GM19395 (cell line): ENCODE data around the gene CCDC74B.
"Not testable (repeated sequence)": the region's sequence is repeated elsewhere in the genome, so short reads cannot be mapped to it uniquely, and the experiment has no call there.

Experiments
- ATAC-seq: cut with Tn5 transposase; IDR thresholded peaks from one replicate; pipeline ENCODE4 v1.9.1; 2021; ENCODE audit warnings: mild to moderate bottlenecking, moderate library complexity; ENCODE audit not compliant: unreplicated experiment

CCDC74B gene

DNA sequence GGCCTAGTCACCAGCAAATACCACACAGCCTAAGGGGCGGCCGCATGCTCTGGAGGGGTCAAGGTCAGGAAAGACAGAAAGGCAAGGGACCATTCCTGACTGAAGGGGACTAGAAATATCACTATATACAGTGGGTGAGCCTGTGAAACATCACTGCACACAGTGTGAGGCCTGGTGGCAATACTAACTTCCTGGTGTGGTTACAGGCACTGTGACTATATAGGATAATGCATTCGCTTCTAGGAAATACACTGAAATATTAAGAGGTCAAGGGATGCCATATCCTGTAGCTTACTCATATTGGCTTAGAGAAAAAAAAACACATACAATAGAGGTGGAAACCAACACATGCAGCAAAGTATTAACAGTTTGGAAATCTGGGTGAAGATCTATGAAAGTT is 24.3 kb upstream of the CCDC74B start:
- not testable (repeated sequence) for ATAC-seq

GRCh38 chr2:130166611-130167010 is 21.7 kb upstream of the CCDC74B start:
- not testable (repeated sequence) for ATAC-seq

DNA sequence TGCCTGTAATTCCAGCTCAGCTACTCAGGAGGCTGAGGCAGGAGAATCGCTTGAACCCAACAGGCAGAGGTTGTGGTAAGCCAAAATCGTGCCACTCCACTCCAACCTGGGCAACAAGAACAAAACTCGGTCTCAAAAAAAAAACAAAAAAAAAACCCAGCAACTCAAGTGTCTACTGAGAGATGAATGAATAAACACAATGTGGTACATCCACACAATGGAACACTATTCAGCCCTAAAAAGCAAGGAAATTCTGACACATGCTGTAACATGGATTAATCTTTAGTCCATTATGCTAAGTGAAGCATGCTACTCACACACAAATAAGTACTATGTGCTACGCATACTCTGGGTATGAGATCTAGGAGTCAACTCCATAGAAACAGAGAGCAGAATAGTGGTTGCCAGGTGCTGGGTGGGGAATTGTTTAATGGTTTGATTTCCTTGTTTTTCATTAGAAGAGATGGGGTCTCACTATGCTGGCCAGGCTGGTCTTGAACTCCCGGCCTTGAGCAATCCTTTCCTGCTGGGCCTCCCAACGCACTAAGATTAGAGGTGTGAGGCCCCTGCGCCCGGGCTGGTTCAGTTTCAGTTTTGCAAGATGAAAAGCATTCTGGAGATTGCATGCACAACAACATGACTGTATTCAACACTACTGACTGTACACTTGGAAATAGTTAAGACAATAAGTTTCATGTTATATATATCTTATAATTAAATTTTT is 20.5 kb upstream of the CCDC74B start:
- no peak for ATAC-seq

DNA sequence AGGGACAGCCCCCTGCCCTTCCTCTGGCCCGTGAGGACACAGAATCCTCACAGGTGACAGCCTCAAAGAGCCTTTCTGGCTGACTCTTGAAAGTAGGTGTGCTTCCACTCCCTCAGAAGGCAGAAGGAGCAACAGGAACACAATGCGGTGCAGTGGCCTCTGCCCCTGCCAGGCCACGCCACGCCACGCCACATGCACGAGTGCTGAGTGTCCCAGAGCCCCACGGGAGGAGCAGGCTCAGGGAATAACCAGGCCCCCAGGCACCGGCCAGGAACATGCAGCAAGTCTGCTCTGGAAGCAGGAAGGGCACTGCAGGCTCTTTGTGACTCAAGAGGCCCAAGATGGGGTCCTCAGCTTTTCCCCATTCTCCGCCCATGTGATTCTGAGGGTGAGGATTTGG is 18.1 kb upstream of the CCDC74B start:
- ATAC-seq = no peak

DNA sequence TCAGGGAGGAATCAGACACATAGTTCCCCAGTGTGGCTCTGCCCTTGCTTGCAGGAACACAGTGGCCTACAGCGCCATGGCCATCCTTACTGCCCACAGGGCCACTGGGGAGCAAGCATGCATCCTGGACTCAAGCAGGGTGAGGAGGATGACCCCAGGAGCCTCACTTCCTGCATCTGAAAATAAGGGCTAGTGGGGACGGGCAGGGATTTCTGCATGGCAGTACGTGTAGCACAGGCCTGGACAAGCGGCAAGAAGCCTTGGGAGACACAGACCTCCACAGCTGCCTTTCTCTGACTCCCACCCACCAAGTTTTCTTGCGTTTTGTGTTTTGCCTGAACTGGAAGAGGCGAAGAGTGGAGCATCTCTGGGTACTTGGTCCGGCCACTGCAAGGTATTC is 17.6 kb upstream of the CCDC74B start:
- ATAC-seq = not testable (repeated sequence)

DNA sequence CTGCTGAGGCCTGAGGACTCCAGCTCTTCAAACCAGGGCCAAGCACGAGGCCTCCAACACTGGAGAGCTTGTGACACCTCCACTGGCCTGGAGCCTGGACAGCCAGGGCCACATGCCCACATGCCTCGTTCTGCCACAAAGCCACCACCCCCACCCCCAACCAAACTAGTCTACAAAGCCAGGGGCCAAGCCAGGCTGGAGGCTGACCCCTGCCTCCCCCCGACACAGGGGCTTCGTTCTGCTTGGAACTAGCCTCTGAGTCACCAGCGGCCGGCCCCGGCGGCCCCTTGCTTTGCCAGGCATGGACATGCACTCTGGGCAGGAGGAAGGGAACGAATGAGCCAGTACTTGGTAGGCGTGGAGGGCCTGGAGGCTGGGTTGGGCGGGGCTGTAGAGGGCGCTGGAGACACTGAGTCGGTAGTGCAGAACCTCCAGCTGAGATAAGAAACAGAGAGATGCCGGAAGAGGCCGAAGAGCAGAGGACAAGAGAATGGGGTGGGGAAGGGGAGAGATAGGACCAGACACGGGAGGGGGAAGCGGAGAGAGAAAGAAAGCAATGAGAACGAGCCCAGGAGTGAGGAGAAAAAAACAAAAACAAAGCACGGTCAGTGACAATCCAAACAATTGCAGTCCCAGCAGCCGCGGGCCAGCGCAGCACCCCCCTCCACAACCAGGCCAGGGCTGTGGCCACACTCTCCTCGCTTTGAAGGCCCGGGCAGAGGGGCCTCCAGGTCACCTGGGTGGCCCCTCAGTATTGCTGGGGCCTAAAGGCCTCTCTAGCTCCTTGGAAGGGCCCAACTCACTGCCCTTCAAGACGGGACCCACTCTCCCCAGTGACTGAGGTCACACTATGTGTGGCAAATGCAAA is 16.2 kb upstream of the CCDC74B start:
- not testable (repeated sequence) for ATAC-seq

DNA sequence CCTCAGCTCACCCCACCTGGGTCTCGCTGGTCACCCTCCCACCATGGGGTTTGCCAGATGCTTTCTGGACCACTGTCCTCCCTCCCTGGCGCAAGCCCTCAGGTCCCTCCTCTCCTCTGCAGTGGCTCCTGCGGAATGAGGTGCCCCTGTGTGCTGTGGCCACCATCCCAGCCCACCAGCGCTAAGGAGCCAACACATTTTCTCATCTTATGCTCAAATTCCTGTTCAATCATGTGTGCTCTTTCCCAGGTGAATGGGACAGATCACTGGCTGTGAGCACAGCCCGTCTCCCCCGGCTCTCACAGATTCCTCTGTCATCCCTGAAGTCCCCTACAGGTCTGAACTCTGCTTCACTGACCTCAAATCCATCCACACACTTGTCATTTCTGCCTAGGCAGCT is 15.2 kb upstream of the CCDC74B start:
- ATAC-seq = no peak

GRCh38 chr2:130159376-130159775 is 14.5 kb upstream of the CCDC74B start:
- not testable (repeated sequence) for ATAC-seq

- ATAC-seq = no peak
Observed at GRCh38 chr2:130158631-130159030, 13.7 kb upstream of the CCDC74B start.

- peak; percentile 89 for ATAC-seq
Observed at GRCh38 chr2:130157825-130158514, 13.1 kb upstream of the CCDC74B start.

DNA sequence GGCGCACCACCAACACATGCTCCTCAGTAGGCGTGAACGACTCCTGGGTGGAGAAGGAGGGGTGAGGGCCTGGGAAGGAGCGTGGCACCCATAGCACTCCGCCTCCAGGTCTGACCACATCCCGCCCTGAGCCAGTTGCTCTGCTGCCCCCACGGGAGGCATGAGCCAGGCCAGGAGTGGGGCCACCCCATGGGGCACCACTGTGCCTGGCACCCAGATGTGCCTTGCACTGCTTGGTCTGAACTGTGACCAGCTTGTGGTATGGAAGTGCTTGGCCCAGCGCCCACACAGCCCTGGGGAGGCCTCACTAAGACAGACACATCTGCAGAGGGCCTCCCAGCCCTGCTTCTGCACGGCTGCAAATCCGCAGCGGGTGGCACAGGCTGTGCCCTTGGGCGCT is 12.4 kb upstream of the CCDC74B start:
- peak; percentile 32 for ATAC-seq

- no peak for ATAC-seq
Observed at GRCh38 chr2:130156624-130157004, 11.7 kb upstream of the CCDC74B start.

DNA sequence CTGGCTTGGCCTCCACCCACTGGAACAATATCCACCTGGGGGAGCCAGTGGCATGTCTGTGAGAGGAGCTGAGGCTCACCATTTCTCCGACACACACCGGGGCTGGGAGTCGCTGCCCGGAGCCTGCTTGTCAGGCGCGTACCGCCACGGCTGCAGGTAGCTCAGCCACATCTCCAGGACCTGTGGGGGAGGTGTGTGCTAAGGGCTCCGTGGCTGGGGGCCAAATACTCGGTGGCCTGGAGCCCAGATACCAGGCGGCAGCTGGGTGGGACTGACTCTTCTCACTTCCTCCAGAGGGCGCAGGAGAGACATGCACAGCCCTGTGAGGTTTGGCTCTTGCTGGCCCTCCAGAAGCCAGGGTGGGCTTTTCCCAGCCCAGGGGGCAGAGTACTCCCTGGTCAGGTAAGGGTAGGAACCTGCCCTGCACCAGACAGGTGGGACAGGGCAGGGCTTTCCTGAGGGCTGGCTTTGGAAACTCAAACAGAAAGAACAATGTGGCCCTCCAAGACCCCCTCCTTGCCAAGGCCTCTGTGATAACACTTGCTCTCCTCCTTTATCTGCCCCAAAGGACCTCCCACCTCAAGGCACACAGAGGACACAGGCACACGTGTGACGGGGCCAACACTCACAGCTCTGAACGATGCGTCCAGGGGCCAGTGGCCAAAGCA is 11.2 kb upstream of the CCDC74B start:
- ATAC-seq = not testable (repeated sequence)

DNA sequence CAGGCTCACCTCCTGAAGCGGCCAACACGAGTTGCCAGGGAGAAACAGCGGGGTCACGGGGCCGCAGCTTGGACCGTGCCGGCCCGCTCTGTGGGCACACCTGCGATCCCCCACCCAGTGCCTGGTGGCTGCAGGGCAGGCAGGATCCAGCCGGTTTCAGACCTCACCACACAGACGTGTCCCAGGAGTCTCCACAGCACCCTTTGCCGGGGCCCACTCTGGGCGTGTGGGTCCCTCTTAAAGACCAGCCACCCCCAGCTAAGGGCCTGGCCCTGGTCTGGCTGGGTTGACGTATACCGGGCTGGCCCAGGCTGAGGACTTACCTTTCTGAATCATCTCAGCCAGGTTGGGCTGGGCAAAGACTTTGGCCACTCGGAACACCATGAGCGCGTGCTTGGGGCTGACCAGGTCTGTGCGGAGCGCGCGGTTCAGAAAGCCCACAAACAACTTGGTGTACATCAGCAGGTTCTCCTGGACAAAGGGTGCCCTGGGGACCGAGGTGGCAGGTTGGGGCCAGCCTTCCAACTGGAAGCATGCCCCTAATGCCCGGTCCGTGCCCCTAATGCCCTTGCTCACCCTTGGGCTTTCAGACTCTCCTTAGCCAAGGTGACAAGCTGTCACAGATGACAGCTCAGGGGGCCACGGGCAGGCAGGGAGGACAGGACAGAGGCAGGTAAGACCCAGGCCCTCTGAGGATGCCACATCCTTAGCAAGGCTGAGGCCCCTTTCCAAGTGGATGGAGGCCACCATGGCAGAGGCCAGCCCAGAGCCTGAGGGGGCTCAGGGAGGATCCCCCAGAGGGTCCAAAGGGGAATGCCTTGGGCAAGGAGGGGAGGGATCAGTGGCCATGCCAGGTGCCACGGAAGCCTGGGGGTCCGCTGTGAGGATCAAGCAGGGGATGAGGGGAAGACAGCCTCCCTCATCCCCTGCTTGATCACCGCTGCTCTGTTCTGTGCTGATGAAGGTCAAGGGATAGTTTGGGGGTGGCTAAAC is 10.2 kb upstream of the CCDC74B start:
- ATAC-seq = no peak

- not testable (repeated sequence) for ATAC-seq
Observed at GRCh38 chr2:130154423-130154770, 9.5 kb upstream of the CCDC74B start.

DNA sequence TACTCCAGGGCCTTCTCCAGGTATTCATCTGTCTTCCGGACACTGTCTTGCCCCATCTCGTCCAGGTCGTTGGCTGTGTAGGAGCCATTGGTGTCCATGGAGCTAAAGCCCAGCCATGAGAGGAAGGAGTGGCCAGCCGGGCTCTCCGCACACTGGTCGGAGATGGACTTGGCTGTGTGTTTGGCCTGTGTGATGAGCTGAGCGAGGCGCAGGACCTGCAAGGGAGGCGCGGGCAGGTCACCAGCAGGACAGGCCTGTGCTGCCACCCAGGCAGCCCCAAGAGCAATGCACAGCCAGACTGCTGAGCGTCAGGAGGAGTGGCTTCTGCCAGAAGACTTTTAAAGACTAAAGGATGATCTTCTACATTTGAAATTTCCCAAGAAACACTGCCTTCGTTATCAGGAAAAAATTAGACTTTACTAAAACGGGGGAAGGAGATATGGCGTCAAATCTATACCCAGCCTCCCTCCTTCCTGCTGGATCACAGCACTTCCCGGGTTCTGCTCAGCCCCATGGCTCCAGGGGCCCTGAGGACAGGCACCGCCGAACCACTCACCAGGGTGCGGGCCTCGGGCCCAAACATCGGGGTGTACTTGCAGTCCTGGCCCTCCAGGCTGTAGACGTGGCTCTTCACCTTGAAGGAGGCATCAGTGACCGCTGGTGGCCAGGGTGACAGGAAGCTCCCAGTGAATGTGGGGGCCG is 9.0 kb upstream of the CCDC74B start:
- ATAC-seq = not testable (repeated sequence)

GRCh38 chr2:130152816-130153595 is 8.1 kb upstream of the CCDC74B start:
- no peak for ATAC-seq

DNA sequence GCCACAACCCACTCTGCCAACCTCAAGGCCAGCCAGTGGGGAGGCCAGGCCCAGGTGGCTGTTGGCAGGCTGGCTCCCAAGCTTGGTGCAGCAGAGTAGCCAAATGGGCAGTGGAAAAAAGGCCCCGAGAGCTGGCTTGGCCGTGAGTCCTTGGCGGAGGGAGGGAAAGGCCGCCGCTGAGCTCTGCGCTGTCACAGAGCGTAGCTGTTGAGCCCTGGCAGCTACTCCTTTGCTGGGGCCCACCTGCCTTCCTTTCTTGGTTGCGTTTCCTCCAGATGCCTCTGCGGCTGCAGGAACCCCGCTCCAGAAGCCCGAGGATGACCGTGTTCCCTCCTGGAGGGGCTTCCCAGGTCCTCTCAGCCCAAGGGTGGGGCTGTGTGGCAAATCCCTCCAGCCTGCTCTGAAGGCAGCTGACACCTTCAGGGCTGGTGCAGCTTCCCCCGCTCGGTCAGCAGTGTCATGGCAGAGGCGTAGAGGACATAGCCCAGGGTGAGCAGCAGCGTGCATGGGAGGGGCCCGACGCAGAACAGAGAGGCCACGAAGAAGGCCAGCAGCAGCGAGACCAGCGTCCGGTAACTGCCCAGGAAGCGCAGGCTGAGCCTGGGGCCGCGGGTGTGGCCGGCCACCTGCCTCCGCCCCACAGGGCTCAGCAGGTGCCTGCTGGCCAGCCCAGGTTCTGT is 7.4 kb upstream of the CCDC74B start:
- not testable (repeated sequence) for ATAC-seq
